Calu3 (cell line): ENCODE data around the gene CDK11B. TPM values are rescaled to one million over a fixed set of nuclear protein-coding genes. Genes with fewer than 3 reads are reported as not detected.
A peak's percentile ranks its signal among the peaks of the same experiment; 100 is the strongest.

Source experiments
- BruUV-seq: library from RNA; stranded (reverse); fragments of 400-500 nt; replicated peaks from 2 replicates; lab custom pipeline; 2021; lab: Mats Ljungman, UMichigan
- CTCF ChIA-PET: fragments of 300-600 bp; sonication (Branson Sonifier 250); formaldehyde crosslinking; loops from one replicate; lab custom pipeline; 2022; ENCODE audit warnings: antibody characterized with exemption; lab: Charles Lee
- DNase-seq: peaks from one replicate; pipeline ENCODE4 v3.0.0; 2022
- H3K27ac Mint-ChIP-seq: one replicate; pipeline ENCODE4 v1.8.0; 2022; ENCODE audit warnings: mixed read lengths; ENCODE audit not compliant: unreplicated experiment
- H3K27me3 Mint-ChIP-seq: one replicate; pipeline ENCODE4 v1.8.0; 2022; ENCODE audit warnings: mixed read lengths; ENCODE audit not compliant: unreplicated experiment
- H3K36me3 Mint-ChIP-seq: one replicate; pipeline ENCODE4 v1.8.0; 2022; ENCODE audit warnings: mild to moderate bottlenecking, moderate library complexity, mixed read lengths; ENCODE audit not compliant: insufficient read depth, unreplicated experiment
- H3K4me1 Mint-ChIP-seq: one replicate; pipeline ENCODE4 v1.8.0; 2022; ENCODE audit warnings: mild to moderate bottlenecking, low read depth, mixed read lengths; ENCODE audit not compliant: unreplicated experiment
- H3K4me3 Mint-ChIP-seq: one replicate; pipeline ENCODE4 v1.8.0; 2022; ENCODE audit warnings: mild to moderate bottlenecking, low read depth, moderate library complexity, mixed read lengths; ENCODE audit not compliant: unreplicated experiment
- H3K9me3 Mint-ChIP-seq: one replicate; pipeline ENCODE4 v1.8.0; 2022; ENCODE audit warnings: low read depth, mixed read lengths; ENCODE audit not compliant: unreplicated experiment
- CTCF ChIP-seq: fragments of 200-600 bp; IDR thresholded peaks from one replicate; pipeline ENCODE4 v1.8.0; 2022; ENCODE audit warnings: antibody characterized with exemption; ENCODE audit not compliant: unreplicated experiment
- intact Hi-C: fragments of 100-400 bp; cut with micrococcal nuclease; formaldehyde crosslinking; loops from one replicate; pipeline ENCODE4 v1.10.0; 2022; ENCODE audit not compliant: unreplicated experiment
- total RNA-seq: library from RNA; stranded (reverse); gene quantifications from 2 replicates; pipeline ENCODE4 v1.2.3, GENCODE V29; 2022

Gene CDK11B
- total RNA-seq, 1 experiment from 2014 or later: 24.2 TPM

DNA sequence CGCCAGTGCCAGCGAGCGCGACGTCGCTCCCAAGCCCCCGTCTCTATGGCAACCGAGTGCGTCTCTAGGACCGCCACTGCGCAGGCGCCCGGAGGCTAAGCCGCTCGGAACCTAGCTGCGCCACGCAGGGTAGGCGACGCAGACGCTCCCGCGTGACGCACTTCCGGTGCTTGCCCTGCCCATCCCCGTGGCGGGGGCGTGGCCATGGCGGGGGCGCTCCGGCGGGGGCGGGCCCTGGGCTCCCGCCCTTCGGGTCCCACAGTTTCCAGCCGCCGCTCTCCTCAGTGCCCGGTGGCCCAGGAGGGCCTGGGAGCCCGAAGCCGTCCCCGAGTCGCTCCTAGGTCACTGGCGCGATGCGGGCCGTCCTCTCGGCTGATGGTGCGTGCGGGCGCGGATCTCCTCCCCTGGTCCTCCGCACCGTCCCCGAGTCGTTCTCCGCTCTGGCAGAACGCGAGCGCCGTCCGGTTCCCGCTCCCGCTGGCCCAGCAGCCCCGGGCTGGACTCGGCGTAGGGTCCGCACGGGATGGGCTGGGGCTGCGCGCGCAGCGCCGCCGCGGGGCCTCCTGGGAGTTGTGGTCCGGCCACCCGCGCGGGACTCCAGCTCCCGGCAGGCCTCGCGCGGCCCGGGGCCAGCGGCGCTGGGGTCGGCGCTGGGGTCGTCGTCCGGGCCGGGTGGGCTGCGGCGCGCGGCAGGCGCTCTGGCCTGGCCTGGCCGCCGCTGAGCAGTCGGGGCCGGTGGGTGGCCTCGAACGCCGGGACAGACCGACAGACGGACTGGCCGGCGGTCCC, 43.4 kb downstream of the CDK11B start, which contains the start of gene MIB2:
Gene MIB2 (plus strand): TSS at position 245 of the 789 bp plus-strand sequence. CDS start 7,953 bp downstream, outside the sequence.
- CTCF ChIA-PET: no interaction called here
- DNase-seq: peak; percentile 96

DNA sequence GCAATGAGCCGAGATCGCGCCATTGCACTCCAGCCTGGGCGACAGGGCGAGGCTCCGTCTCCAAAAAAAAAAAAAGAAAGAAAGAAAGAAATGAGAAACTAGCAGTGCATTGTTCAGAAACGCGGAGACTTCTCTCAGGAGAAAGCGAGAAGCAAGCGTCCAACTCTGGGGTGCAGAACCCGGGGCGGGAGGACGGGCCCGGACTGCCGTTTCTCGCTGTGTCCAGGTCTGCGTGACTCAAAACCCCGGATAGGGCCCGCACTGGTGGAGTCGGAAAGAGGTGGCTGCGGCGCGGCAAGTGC, 43.9 kb downstream of the CDK11B start:
- Mint-ChIP-seq H3K4me3 (peak overlapping the region; percentile 87), H3K27me3 (peaks cover 13% of the 10 kb centered on the region), H3K4me1 (peaks cover 16% of the 10 kb centered on the region), H3K27ac (peak overlapping the region; percentile 81), H3K9me3 (no peaks in the 10 kb centered on the region), H3K36me3 (peaks cover 27% of the 10 kb centered on the region)
- CTCF ChIA-PET: no interaction called here
- no peak for DNase-seq
- intact Hi-C loops: no loop called here
- no peak for TF ChIP-seq CTCF
- no TSS peak for BruUV-seq

More for the DNA sequence above, 43.4 kb downstream of the CDK11B start, which contains the start of gene MIB2:
- Mint-ChIP-seq H3K27me3 (peaks cover 10% of the 10 kb centered on the region), H3K9me3 (no peaks in the 10 kb centered on the region), H3K27ac (peak within 1 kb of the TSS; percentile 81), H3K36me3 (peaks cover 27% of the 10 kb centered on the region), H3K4me3 (peak within 1 kb of the TSS; percentile 87), H3K4me1 (peaks cover 16% of the 10 kb centered on the region)
- no peak for TF ChIP-seq CTCF
- BruUV-seq: no TSS peak
- intact Hi-C loops: no loop called here

- Mint-ChIP-seq H3K4me1 (peaks cover 16% of the 10 kb centered on the region), H3K9me3 (no peaks in the 10 kb centered on the region), H3K36me3 (peaks cover 27% of the 10 kb centered on the region), H3K27ac (peak overlapping the region; percentile 81), H3K4me3 (peak overlapping the region; percentile 87), H3K27me3 (peaks cover 13% of the 10 kb centered on the region)
- CTCF ChIA-PET: interaction anchor here (0.7 kb wide), 1 partner anchor 292 kb away, joined by 3 read pairs; no protein-coding TSS in a partner anchor
- DNase-seq: no peak
- intact Hi-C loops: no loop called here
- BruUV-seq: TSS peak; percentile 71
- no peak for TF ChIP-seq CTCF
These were observed 44.4 kb downstream of the CDK11B start for GRCh38 chr1:1614204-1614953.

DNA sequence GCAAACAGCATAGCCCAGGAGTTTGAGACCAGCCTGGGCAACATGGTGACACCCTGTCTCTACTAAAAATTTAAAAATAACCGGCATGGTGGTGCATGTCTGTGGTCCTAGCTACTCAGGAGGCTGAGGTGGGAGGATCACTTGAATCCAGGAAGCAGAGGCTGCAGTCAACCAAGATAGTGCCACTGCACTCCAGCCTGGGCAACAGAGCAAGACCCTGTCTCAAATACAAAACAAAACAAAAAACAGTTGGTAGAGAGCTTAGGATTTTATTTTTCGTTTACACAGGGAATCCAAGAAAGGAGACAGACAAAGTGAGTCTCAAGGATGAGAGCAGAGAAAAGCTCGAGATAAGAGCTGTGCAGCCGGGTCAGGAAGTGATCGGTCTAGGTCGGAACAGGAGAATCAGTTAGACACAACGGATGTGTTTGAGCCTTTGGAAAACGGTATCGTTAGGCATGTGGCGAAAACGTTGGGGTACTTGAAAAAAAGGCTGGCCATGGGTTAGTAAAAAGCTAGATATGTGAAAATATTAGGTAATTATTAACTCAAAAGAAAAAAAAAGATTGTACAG, 45.2 kb downstream of the CDK11B start:
- BruUV-seq: no TSS peak
- Mint-ChIP-seq H3K27ac (no peak overlapping the region), H3K9me3 (no peaks in the 10 kb centered on the region), H3K36me3 (peaks cover 27% of the 10 kb centered on the region), H3K4me3 (peak overlapping the region; percentile 87), H3K4me1 (peaks cover 16% of the 10 kb centered on the region), H3K27me3 (peaks cover 13% of the 10 kb centered on the region)
- TF ChIP-seq CTCF: no peak
- DNase-seq: no peak
- CTCF ChIA-PET: interaction anchor here (0.7 kb wide), 1 partner anchor 293 kb away, joined by 3 read pairs; no protein-coding TSS in a partner anchor
- intact Hi-C loops: no loop called here
